Endothelial cell of umbilical vein (primary cell): ENCODE measurements around the gene NPHS1. TPM values are rescaled to one million over a fixed set of nuclear protein-coding genes. Genes with fewer than 3 reads are reported as not detected.

ENCODE experiments used
- BruUV-seq: library from RNA; stranded (reverse); fragments of 400-500 nt; replicated peaks from 2 replicates; lab custom pipeline; 2021; lab: Mats Ljungman, UMichigan
- CTCF ChIA-PET: fragments of 300-600, 350-600 bp; sonication (Branson Sonifier 250); formaldehyde crosslinking; loops from one replicate; lab custom pipeline; 2021; ENCODE audit warnings: antibody characterized with exemption, inconsistent platforms; lab: Charles Lee
- POLR2A ChIA-PET: fragments of 300-600, 350-600 bp; sonication (Branson Sonifier 250); formaldehyde crosslinking; loops from one replicate; lab custom pipeline; 2021; ENCODE audit warnings: antibody characterized with exemption, inconsistent platforms; lab: Charles Lee
- DNase-seq: peaks from one replicate; pipeline ENCODE4 v3.0.0-alpha.2; 2011; ENCODE audit warnings: low read depth, low spot score
- FAIRE-seq: peaks from 2 replicates; lab custom pipeline; 2011; peaks lifted over from hg19 to GRCh38; lab: Jason Lieb, UNC
- H2AFZ ChIP-seq: 2 replicates; pipeline ENCODE4 v1.6.0; 2012; ENCODE audit warnings: low read depth, low read length, control low read depth, inconsistent platforms
- H3K27ac ChIP-seq: 2 replicates; pipeline ENCODE4 v1.5.1; 2011; ENCODE audit warnings: low read depth, mild to moderate bottlenecking, control low read depth, low read length, moderate library complexity; ENCODE audit not compliant: insufficient read depth
- H3K27me3 ChIP-seq, 2 experiments: 2 replicates each; pipeline versions ENCODE4 v1.6.0 to v1.6.1; 2011; ENCODE audit warnings: low read length in 2 of 2, mixed read lengths in 1 of 2; ENCODE audit not compliant: control insufficient read depth in 2 of 2, insufficient read depth in 2 of 2
- H3K36me3 ChIP-seq, 2 experiments: 2 replicates in 1 of 2; 3 replicates in 1 of 2; pipeline ENCODE4 v1.5.1; 2011; ENCODE audit warnings: low read length in 2 of 2, mild to moderate bottlenecking in 1 of 2, moderate library complexity in 1 of 2; ENCODE audit not compliant: control insufficient read depth in 2 of 2, insufficient read depth in 2 of 2; ENCODE audit errors: extremely low read depth in 1 of 2
- H3K4me1 ChIP-seq: 3 replicates; pipeline ENCODE4 v1.5.1; 2011; ENCODE audit warnings: mild to moderate bottlenecking, low read length; ENCODE audit not compliant: control insufficient read depth, insufficient read depth; ENCODE audit errors: extremely low read depth
- H3K4me2 ChIP-seq: 2 replicates; pipeline ENCODE4 v1.6.1; 2011; ENCODE audit warnings: low read length, control low read depth, mixed read lengths; ENCODE audit not compliant: insufficient read depth
- H3K4me3 ChIP-seq, 3 experiments: fragments of 200-600 bp in 1 of 3; sonication (generic), shearing (Covaris generic) in 1 of 3; replicated peaks in 1 of 3; 2 replicates each; pipeline ENCODE4 v1.5.1; 2011 to 2016; ENCODE audit warnings: control low read depth in 3 of 3, low read length in 3 of 3, mild to moderate bottlenecking in 2 of 3, inconsistent platforms in 1 of 3, low read depth in 1 of 3, moderate library complexity in 1 of 3; ENCODE audit not compliant: insufficient read depth in 1 of 3
- H3K79me2 ChIP-seq: 2 replicates; pipeline ENCODE4 v1.6.0; 2012; ENCODE audit warnings: low read length, inconsistent platforms; ENCODE audit not compliant: control insufficient read depth, insufficient read depth
- H3K9ac ChIP-seq: replicated peaks from 2 replicates; pipeline ENCODE3; 2011; ENCODE audit warnings: low read length, control low read depth; ENCODE audit not compliant: insufficient read depth; ENCODE audit errors: extremely low read depth
- H3K9me1 ChIP-seq: replicated peaks from 3 replicates; pipeline ENCODE4 v1.6.0; 2011; ENCODE audit warnings: mild to moderate bottlenecking, low read length; ENCODE audit not compliant: control insufficient read depth, insufficient read depth; ENCODE audit errors: extremely low read depth
- H3K9me3 ChIP-seq: replicated peaks from 2 replicates; pipeline ENCODE4 v1.5.1; 2012; ENCODE audit warnings: low read length, inconsistent platforms; ENCODE audit not compliant: control insufficient read depth, insufficient read depth
- H4K20me1 ChIP-seq: replicated peaks from 2 replicates; pipeline ENCODE3; 2011; ENCODE audit warnings: mild to moderate bottlenecking, low read length; ENCODE audit not compliant: control insufficient read depth, insufficient read depth; ENCODE audit errors: extremely low read depth
- CTCF ChIP-seq, 2 donors: IDR thresholded peaks; 1 replicate in 1 of 2; 2 replicates in 1 of 2; pipeline ENCODE4 v1.5.1; 2011; ENCODE audit warnings: low read length in 2 of 2, mild to moderate bottlenecking in 2 of 2, moderate library complexity in 2 of 2, control low read depth in 1 of 2, inconsistent platforms in 1 of 2, low read depth in 1 of 2; ENCODE audit not compliant: insufficient read depth in 1 of 2; ENCODE audit errors: extremely low read depth in 1 of 2
- EZH2 ChIP-seq: IDR thresholded peaks from 2 replicates; pipeline ENCODE4 v1.6.1; 2012; ENCODE audit warnings: borderline replicate concordance, low read depth, mild to moderate bottlenecking, moderate library complexity, low read length, inconsistent platforms; ENCODE audit not compliant: severe bottlenecking
- GATA2 ChIP-seq: IDR thresholded peaks from 2 replicates; pipeline ENCODE4 v1.7.0; 2011; ENCODE audit warnings: low read depth, mild to moderate bottlenecking, moderate library complexity, mixed read lengths, low read length; ENCODE audit not compliant: insufficient read length, insufficient read depth
- JUN ChIP-seq: IDR thresholded peaks from 2 replicates; pipeline ENCODE4 v1.6.1; 2011; ENCODE audit warnings: borderline replicate concordance, low read depth; ENCODE audit not compliant: insufficient read length, insufficient read depth
- MYC ChIP-seq: IDR thresholded peaks from one replicate; pipeline ENCODE4 v1.6.1; 2011; ENCODE audit warnings: mild to moderate bottlenecking, low read depth, low read length
- POLR2A ChIP-seq: IDR thresholded peaks from 2 replicates; pipeline ENCODE4 v1.6.1; 2012; ENCODE audit warnings: low read depth, mild to moderate bottlenecking, control low read depth, low read length
- POLR2AphosphoS5 ChIP-seq: IDR thresholded peaks from 2 replicates; pipeline ENCODE4 v1.6.1; 2012; ENCODE audit warnings: low read depth, mild to moderate bottlenecking, control low read depth, low read length, moderate library complexity; ENCODE audit not compliant: insufficient read depth
- dilution Hi-C: fragments of 300-500 bp; cut with MboI; formaldehyde crosslinking; loops from one replicate; pipeline ENCODE4 v1.15.0; 2019; ENCODE audit warnings: low sequenced_read_pairs; ENCODE audit not compliant: extremely low pct_ligation_motif_present
- intact Hi-C: fragments of 100-400 bp; cut with micrococcal nuclease; formaldehyde crosslinking; loops from one replicate; pipeline ENCODE4 v1.10.0; 2022
- polyA plus RNA-seq, 4 experiments: library from polyadenylated mRNA; depleted of rRNA in 3 of 4; stranded (reverse) in 3 of 4; unstranded in 1 of 4; fragments of >200 nt; gene quantifications; 2 replicates each; pipeline versions ENCODE4 v1.2.1 to v1.2.3, GENCODE V29; 2011 to 2012; ENCODE audit warnings: missing spikeins in 1 of 4
- total RNA-seq: library from RNA; stranded (reverse); gene quantifications from 2 replicates; pipeline ENCODE4 v1.2.3, GENCODE V29; 2021

NPHS1 gene
- total and polyA plus RNA-seq, 2 donors (not counting 3 experiments of a cell fraction or from before 2014, with no cell fraction given), result not detected

- no TSS peak for BruUV-seq
- Histone ChIP-seq H3K36me3 (no peaks in the 10 kb centered on the region), H3K27ac (no peak overlapping the region), H4K20me1 (no peaks in the 10 kb centered on the region), H3K9me3 (no peaks in the 10 kb centered on the region), H3K9me1 (no peaks in the 10 kb centered on the region), H3K4me3 (no peak overlapping the region), H3K9ac (no peak overlapping the region), H2AFZ (no peak overlapping the region), H3K79me2 (no peaks in the 10 kb centered on the region), H3K27me3 (peaks cover 2 to 3% of the 10 kb centered on the region in 2 experiments), H3K4me2 (no peak overlapping the region), H3K4me1 (no peaks in the 10 kb centered on the region)
- TF ChIP-seq JUN (no peak), MYC (no peak), GATA2 (no peak), EZH2 (no peak), POLR2A (no peak), POLR2AphosphoS5 (no peak), CTCF (IDR thresholded peaks at IDR 0.05; ENCODE audit: extremely low read depth in 1 of 2, insufficient read depth in 1 of 2, low read depth in 1 of 2, low read length in 2 of 2) (no peak)
- dilution Hi-C loops, result no loop called here
- DNase-seq (no peak), FAIRE-seq (no peak)
- ChIA-PET CTCF (interaction anchor here (1.1 kb wide), 1 partner anchor 9 kb away, joined by 4 read pairs; no protein-coding TSS in a partner anchor), POLR2A (no interaction called here)
- intact Hi-C loops, result no loop called here
These were observed 44.7 kb downstream of the NPHS1 start for GRCh38 chr19:35807633-35808032.
